Stomach (tissue), 9 donors: ENCODE results near the gene PLCD1. TPM values are rescaled to one million over a fixed set of nuclear protein-coding genes. Genes with fewer than 3 reads are reported as not detected.
A peak's percentile ranks its signal among the peaks of the same experiment; 100 is the strongest.
"Not testable (repeated sequence)": the region's sequence is repeated elsewhere in the genome, so short reads cannot be mapped to it uniquely, and the experiment has no call there.

Experiments
- DNase-seq, 2 donors: peaks; one replicate each; pipeline versions ENCODE4 v3.0.0 to v3.0.0-alpha.2; 2013 to 2019
- H3K27ac ChIP-seq, 5 donors: fragments of 200-600 bp in 4 of 5; sonication (generic) in 4 of 5; one replicate each; pipeline ENCODE4 v1.5.1; 2013 to 2019; ENCODE audit warnings: mild to moderate bottlenecking in 1 of 5, moderate library complexity in 1 of 5
- H3K27me3 ChIP-seq, 3 donors: fragments of 200-600 bp; sonication (generic); one replicate each; pipeline ENCODE4 v1.5.1; 2017 to 2019; ENCODE audit warnings: mixed run types in 1 of 3
- H3K36me3 ChIP-seq, 4 donors: fragments of 200-600 bp; sonication (generic); 1 replicate in 3 of 4; 2 replicates in 1 of 4; pipeline ENCODE4 v1.5.1; 2016 to 2019
- H3K4me1 ChIP-seq, 4 donors: fragments of 200-600 bp; sonication (generic); one replicate each; pipeline ENCODE4 v1.5.1; 2016 to 2019
- H3K4me3 ChIP-seq, 4 donors: fragments of 200-600 bp; sonication (generic) in 3 of 4; one replicate each; pipeline ENCODE4 v1.5.1; 2016 to 2019; ENCODE audit warnings: mild to moderate bottlenecking in 1 of 4
- H3K9me3 ChIP-seq, 4 donors: fragments of 200-600 bp; sonication (generic); one replicate each; pipeline ENCODE4 v1.5.1; 2016 to 2019
- EP300 ChIP-seq: sonication (generic); formaldehyde crosslinking; IDR thresholded peaks from one replicate; pipeline ENCODE4 v1.6.1; 2017; ENCODE audit warnings: antibody characterized with exemption
- POLR2A ChIP-seq, 4 donors: fragments of 450-650 bp; IDR thresholded peaks; one replicate each; pipeline ENCODE4 v1.6.1; 2016; ENCODE audit warnings: antibody characterized with exemption in 4 of 4, control low read depth in 2 of 4, mild to moderate bottlenecking in 1 of 4, moderate library complexity in 1 of 4
- POLR2AphosphoS5 ChIP-seq, 3 donors: sonication (generic); formaldehyde crosslinking; IDR thresholded peaks; one replicate each; pipeline ENCODE4 v1.6.1; 2016; ENCODE audit warnings: antibody characterized with exemption in 3 of 3
- WGBS, 5 donors: extraction: QIAGEN DNeasy Blood & Tissue Kit in 3 of 5; methylation state at CpG; one replicate each; pipeline versions ENCODE4 v1.1.5 to v1.1.7; 2013 to 2018; 5-methylcytosine and 5-hydroxymethylcytosine counted together
- intact Hi-C: fragments of 100-400 bp; cut with DNase I; formaldehyde crosslinking; loops from one replicate; pipeline ENCODE4 v1.15.1; 2023; ENCODE audit warnings: low total_unique reads
- polyA plus RNA-seq, 3 donors: library from polyadenylated mRNA; stranded (reverse); fragments of 200-250 nt; gene quantifications; one replicate each; pipeline ENCODE4 v1.2.3, GENCODE V29; 2013
- total RNA-seq, 5 donors: library from RNA; depleted of rRNA; stranded (reverse); fragments of >200 nt; gene quantifications; one replicate each; pipeline versions ENCODE4 v1.1.0 to v1.2.3, GENCODE V29; 2014 to 2016
- TF ChIP-seq, protein P1 (sequence below), 7 experiments: fragments of 450-650 bp in 4 of 7; fragments of 200-600 bp in 3 of 7; sonication (generic) in 3 of 7; IDR thresholded peaks; one replicate each; pipeline ENCODE4 v1.5.1; 2016 to 2019; ENCODE audit warnings: antibody characterized with exemption in 7 of 7, control low read depth in 2 of 7, mild to moderate bottlenecking in 1 of 7
- donor health status: healthy with polysubstance abuse.
- donor health status: Bipolar disorder and iron deficiency.
- donor health status: healthy.

The PLCD1 gene
- total and polyA plus RNA-seq, 8 donors: 8.2 to 73.9 (median 13.7) TPM

DNA sequence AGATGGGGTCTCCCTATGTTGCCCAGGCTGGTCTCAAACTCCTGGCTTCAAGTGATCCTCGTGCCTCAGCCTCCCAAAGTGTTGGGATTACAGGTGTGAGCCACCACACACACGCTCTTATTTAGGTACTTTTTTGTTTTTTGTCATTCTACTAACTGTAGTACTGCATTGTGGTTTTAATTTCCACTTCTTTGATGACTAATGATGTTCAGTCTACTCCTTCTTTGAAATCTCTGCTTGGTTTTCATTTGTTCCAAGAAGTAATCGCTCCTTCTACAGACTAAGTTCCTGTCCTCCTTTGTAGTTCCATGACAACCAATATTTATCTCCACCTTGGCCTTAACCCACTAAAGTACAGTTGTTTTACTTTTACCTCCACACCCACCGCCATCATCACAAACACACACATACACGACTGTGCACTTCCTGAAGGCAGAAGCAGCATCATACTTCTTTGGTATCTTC is 9.0 kb upstream of the PLCD1 start:
- H3K27ac ChIP-seq: peak overlapping the region in 2 of 5 donors; percentile 31 to 44
- peak in 1 of 2 donors; percentile 26 for DNase-seq
- WGBS, 5 donors: 71 to 83% (median 77%) methylated on average over 5 of the region's 5 CpGs
- intact Hi-C loops: loop anchor here (10.0 kb wide), 1 partner anchor 106 kb away; no protein-coding TSS in a partner anchor
- no peaks in the 10 kb centered on the region for H3K9me3 ChIP-seq
- TF ChIP-seq POLR2AphosphoS5 (IDR thresholded peaks at IDR 0.05) (no peak), POLR2A (IDR thresholded peaks at IDR 0.05) (no peak), EP300 (no peak)
- TF ChIP-seq, protein P1, sequence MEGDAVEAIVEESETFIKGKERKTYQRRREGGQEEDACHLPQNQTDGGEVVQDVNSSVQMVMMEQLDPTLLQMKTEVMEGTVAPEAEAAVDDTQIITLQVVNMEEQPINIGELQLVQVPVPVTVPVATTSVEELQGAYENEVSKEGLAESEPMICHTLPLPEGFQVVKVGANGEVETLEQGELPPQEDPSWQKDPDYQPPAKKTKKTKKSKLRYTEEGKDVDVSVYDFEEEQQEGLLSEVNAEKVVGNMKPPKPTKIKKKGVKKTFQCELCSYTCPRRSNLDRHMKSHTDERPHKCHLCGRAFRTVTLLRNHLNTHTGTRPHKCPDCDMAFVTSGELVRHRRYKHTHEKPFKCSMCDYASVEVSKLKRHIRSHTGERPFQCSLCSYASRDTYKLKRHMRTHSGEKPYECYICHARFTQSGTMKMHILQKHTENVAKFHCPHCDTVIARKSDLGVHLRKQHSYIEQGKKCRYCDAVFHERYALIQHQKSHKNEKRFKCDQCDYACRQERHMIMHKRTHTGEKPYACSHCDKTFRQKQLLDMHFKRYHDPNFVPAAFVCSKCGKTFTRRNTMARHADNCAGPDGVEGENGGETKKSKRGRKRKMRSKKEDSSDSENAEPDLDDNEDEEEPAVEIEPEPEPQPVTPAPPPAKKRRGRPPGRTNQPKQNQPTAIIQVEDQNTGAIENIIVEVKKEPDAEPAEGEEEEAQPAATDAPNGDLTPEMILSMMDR (IDR thresholded peaks at IDR 0.05): no peak
- H3K4me1 ChIP-seq: peaks cover 6 to 18% (median 16%) of the 10 kb centered on the region in 4 donors
- no peaks in the 10 kb centered on the region for H3K36me3 ChIP-seq
- H3K4me3 ChIP-seq: no peak overlapping the region
- H3K27me3 ChIP-seq: no peaks in the 10 kb centered on the region

DNA sequence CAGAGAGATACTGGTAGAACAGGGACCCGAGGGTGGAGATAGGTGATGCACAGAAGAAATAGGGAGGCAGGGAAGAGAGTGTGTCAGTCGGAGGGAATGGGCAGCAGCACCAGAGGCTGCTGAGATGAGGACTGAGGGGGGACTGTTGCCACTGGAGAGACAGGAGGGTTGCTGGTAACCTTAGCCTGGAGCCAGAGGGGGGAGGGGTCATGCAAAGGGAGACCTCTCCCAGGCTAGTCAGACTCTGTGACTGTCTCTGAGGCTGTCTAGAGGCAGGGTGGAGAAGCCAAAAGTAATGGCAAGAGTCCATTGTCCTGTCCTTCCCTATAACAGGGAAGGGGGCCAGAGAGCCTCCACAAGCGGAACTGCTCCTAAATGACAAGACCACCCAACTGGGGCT is 7.5 kb upstream of the PLCD1 start:
- Histone ChIP-seq H3K36me3 (no peaks in the 10 kb centered on the region), H3K4me1 (peaks cover 6 to 20% (median 16%) of the 10 kb centered on the region in 4 donors), H3K4me3 (no peak overlapping the region), H3K27ac (no peak overlapping the region), H3K9me3 (no peaks in the 10 kb centered on the region), H3K27me3 (no peaks in the 10 kb centered on the region)
- intact Hi-C loops: loop anchor here (10.0 kb wide), 1 partner anchor 108 kb away; no protein-coding TSS in a partner anchor
- no peak for TF ChIP-seq EP300
- TF ChIP-seq, protein P1 (IDR thresholded peaks at IDR 0.05): no peak
- no peak for TF ChIP-seq POLR2AphosphoS5 (IDR thresholded peaks at IDR 0.05)
- TF ChIP-seq POLR2A (IDR thresholded peaks at IDR 0.05): no peak
- 78 to 95% (median 80%) methylated on average over 3 of the region's 3 CpGs for WGBS, 5 donors
- no peak for DNase-seq

DNA sequence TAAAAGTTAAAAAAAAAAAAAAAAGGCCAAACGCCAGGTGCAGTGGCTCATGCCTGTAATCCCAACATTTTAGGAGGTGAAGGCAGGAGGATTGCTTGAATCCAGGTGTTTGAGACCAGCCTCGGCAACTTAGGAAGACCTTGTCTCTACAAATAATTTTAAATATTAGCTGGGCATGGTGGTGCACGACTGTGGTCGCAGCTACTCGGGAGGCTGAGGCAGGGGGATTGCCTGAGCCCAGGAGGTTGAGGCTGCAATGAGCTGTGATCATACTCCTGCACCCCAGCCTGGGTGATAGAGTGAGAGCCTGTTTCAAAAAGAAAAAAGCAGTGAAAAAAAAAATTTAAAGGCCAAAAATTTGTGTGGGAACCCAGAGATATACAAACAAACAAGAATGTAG is 6.8 kb upstream of the PLCD1 start:
- intact Hi-C loops: loop anchor here (10.0 kb wide), 1 partner anchor 109 kb away; no protein-coding TSS in a partner anchor

DNA sequence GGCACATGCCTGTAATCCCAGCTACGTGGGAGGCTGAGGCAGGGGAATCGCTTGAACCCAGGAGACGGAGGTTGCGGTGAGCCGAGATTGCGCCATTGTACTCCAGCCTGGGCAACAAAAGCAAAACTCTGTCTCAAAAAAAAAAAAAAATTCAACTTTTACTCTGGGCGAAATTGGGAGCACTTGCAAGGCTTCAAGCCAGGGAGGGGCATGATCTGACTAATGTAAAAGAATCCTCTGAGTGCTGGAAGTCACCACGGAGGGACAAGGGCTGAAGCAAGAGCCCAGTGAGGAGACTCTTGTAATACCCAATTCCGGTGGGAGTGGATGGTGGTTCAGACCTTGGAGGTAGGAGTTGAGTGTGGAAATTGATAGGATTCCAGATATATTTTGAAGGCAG is 4.9 kb upstream of the PLCD1 start:
- Histone ChIP-seq H3K4me1 (peaks cover 24 to 36% (median 27%) of the 10 kb centered on the region in 4 donors), H3K27me3 (peaks cover 0 to 14% (median 0%) of the 10 kb centered on the region in 3 donors)
- 86 to 92% (median 91%) methylated on average over 9 of the region's 9 CpGs for WGBS, 5 donors
- not testable (repeated sequence) for DNase-seq, H3K27ac ChIP-seq, H3K36me3 ChIP-seq, H3K4me3 ChIP-seq, H3K9me3 ChIP-seq
- intact Hi-C loops: loop anchor here (10.0 kb wide), 1 partner anchor 110 kb away; no protein-coding TSS in a partner anchor

More for the DNA sequence above, 6.8 kb upstream of the PLCD1 start:
- Histone ChIP-seq H3K4me3 (no peak overlapping the region), H3K9me3 (no peaks in the 10 kb centered on the region), H3K27me3 (no peaks in the 10 kb centered on the region), H3K4me1 (peaks cover 9 to 27% (median 18%) of the 10 kb centered on the region in 4 donors), H3K27ac (no peak overlapping the region), H3K36me3 (no peaks in the 10 kb centered on the region)
- 88 to 97% (median 94%) methylated on average over 5 of the region's 5 CpGs for WGBS, 5 donors
- TF ChIP-seq EP300: no peak
- no peak for TF ChIP-seq POLR2AphosphoS5 (IDR thresholded peaks at IDR 0.05)
- TF ChIP-seq, protein P1 (IDR thresholded peaks at IDR 0.05): no peak
- no peak for TF ChIP-seq POLR2A (IDR thresholded peaks at IDR 0.05)
- no peak for DNase-seq

DNA sequence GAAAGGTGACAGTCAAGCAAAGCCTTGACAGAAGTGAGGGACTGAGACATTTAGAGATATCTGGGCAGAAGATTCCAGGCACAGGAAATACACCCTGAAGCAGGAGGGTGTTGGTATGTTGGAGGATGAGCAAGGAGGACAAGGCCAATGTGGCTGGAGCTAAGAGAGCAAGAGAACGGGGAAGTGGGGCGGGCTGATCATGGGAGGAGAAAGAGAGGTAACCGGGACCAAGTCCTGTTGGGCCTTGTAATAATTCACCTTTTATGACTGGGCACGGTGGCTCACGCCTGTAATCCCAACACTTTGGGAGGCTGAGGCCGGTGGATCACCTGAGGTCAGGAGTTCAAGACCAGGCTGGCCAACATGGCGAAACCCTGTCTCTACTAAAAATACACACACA is 4.1 kb upstream of the PLCD1 start:
- H3K27ac ChIP-seq, H3K36me3 ChIP-seq, H3K4me3 ChIP-seq, H3K9me3 ChIP-seq, DNase-seq: not testable (repeated sequence)
- H3K4me1 ChIP-seq: peaks cover 20 to 36% (median 28%) of the 10 kb centered on the region in 4 donors
- intact Hi-C loops: loop anchor here (10.0 kb wide), 1 partner anchor 111 kb away; no protein-coding TSS in a partner anchor
- 89 to 97% (median 91%) methylated on average over 7 of the region's 7 CpGs for WGBS, 5 donors
- H3K27me3 ChIP-seq: peaks cover 0 to 22% (median 0%) of the 10 kb centered on the region in 3 donors
